HepG2 (cell line): ENCODE measurements around the gene SCARF1. TPM values are rescaled to one million over a fixed set of nuclear protein-coding genes. Genes with fewer than 3 reads are reported as not detected.

Experiments
- ATAC-seq: fragments of 200-7000 bp; cut with Tn5 transposase; 3 replicates; pipeline ENCODE4 v1.9.1; 2020; ENCODE audit warnings: mild to moderate bottlenecking, moderate library complexity
- BruUV-seq: library from RNA; stranded (reverse); fragments of 400-500 nt; replicated peaks from 2 replicates; lab custom pipeline; 2021; lab: Mats Ljungman, UMichigan
- CTCF ChIA-PET: fragments of 300-600 bp; formaldehyde crosslinking; extraction: SDS; loops from one replicate; lab custom pipeline; 2021; ENCODE audit warnings: low total read pairs, inconsistent platforms, low intra/inter-chr PET ratio; lab: Yijun Ruan, JAX
- POLR2A ChIA-PET: fragments of 350-600 bp; sonication (Branson Sonifier 250); formaldehyde crosslinking; loops from one replicate; lab custom pipeline; 2020; ENCODE audit warnings: antibody characterized with exemption, inconsistent platforms; lab: Yijun Ruan, JAX
- DNase-seq: peaks from one replicate; pipeline ENCODE4 v3.0.0-alpha.2; 2015; ENCODE audit warnings: low spot score
- FAIRE-seq: peaks from 3 replicates; lab custom pipeline; 2011; peaks lifted over from hg19 to GRCh38; lab: Jason Lieb, UNC
- H2AFZ ChIP-seq: one replicate; pipeline ENCODE4 v1.6.1; 2011; ENCODE audit warnings: low read length, inconsistent platforms
- H3K27ac ChIP-seq: fragments of 300-600 bp; 3 replicates; pipeline ENCODE4 v1.8.0; 2011; ENCODE audit warnings: mixed run types, mild to moderate bottlenecking, mixed read lengths, low read length, inconsistent platforms; ENCODE audit not compliant: insufficient read depth; ENCODE audit errors: extremely low read length
- H3K27me3 ChIP-seq, 2 experiments: fragments of 200-600 bp in 1 of 2; 2 replicates in 1 of 2; 3 replicates in 1 of 2; pipeline versions ENCODE4 v1.6.0 to v1.8.0; 2011; ENCODE audit warnings: low read length in 2 of 2, mild to moderate bottlenecking in 2 of 2, moderate library complexity in 2 of 2, inconsistent platforms in 1 of 2; ENCODE audit not compliant: insufficient read depth in 2 of 2, control insufficient read depth in 1 of 2
- H3K36me3 ChIP-seq, 2 experiments: fragments of 200-600 bp in 1 of 2; replicated peaks in 1 of 2; 2 replicates in 1 of 2; 3 replicates in 1 of 2; pipeline versions ENCODE4 v1.5.1 to v1.8.0; 2011; ENCODE audit warnings: low read length in 2 of 2, inconsistent platforms in 1 of 2; ENCODE audit not compliant: insufficient read depth in 2 of 2, control insufficient read depth in 1 of 2
- H3K4me1 ChIP-seq: 2 replicates; pipeline ENCODE4 v1.5.1; 2012; ENCODE audit warnings: low read length, inconsistent platforms; ENCODE audit not compliant: insufficient read depth
- H3K4me2 ChIP-seq: 2 replicates; pipeline ENCODE4 v1.6.0; 2011; ENCODE audit warnings: low read depth, low read length, inconsistent platforms
- H3K4me3 ChIP-seq, 3 experiments: fragments of 200-600 bp in 1 of 3; sonication (generic), shearing (Covaris generic) in 1 of 3; replicated peaks in 1 of 3; 2 replicates each; pipeline ENCODE4 v1.5.1; 2011 to 2016; ENCODE audit warnings: low read length in 3 of 3, inconsistent platforms in 2 of 3, low read depth in 2 of 3, mild to moderate bottlenecking in 2 of 3, control low read depth in 1 of 3, mixed read lengths in 1 of 3; ENCODE audit not compliant: insufficient read depth in 1 of 3
- H3K79me2 ChIP-seq: one replicate; pipeline ENCODE4 v1.6.1; 2011; ENCODE audit warnings: low read length, inconsistent platforms; ENCODE audit not compliant: insufficient read depth
- H3K9ac ChIP-seq: 2 replicates; pipeline ENCODE4 v1.6.0; 2011; ENCODE audit warnings: mild to moderate bottlenecking, low read depth, low read length, inconsistent platforms; ENCODE audit not compliant: insufficient read depth
- H3K9me3 ChIP-seq: 2 replicates; pipeline ENCODE4 v1.5.1; 2012; ENCODE audit warnings: mild to moderate bottlenecking, low read length
- H4K20me1 ChIP-seq: 2 replicates; pipeline ENCODE4 v1.6.0; 2011; ENCODE audit warnings: inconsistent platforms, mild to moderate bottlenecking, low read length, moderate library complexity; ENCODE audit not compliant: insufficient read depth
- CENPX ChIP-seq: sonication (generic); formaldehyde crosslinking; IDR thresholded peaks from 2 replicates; pipeline ENCODE4 v1.9.0; 2021; ENCODE audit warnings: mild to moderate bottlenecking, missing genetic modification reagents, moderate library complexity
- CHCHD3 ChIP-seq: sonication (generic); formaldehyde crosslinking; IDR thresholded peaks from 2 replicates; pipeline ENCODE4 v1.8.0; 2022; ENCODE audit warnings: mild to moderate bottlenecking, missing genetic modification reagents, moderate library complexity
- DPF2 ChIP-seq: sonication (generic); formaldehyde crosslinking; IDR thresholded peaks from 2 replicates; pipeline ENCODE4 v1.4.0; 2020; ENCODE audit warnings: mild to moderate bottlenecking, low read depth, missing genetic modification reagents, borderline replicate concordance
- FOXO1 ChIP-seq: sonication (generic); formaldehyde crosslinking; IDR thresholded peaks from 2 replicates; pipeline ENCODE4 v1.4.0; 2020; ENCODE audit warnings: missing genetic modification reagents
- HNF4A ChIP-seq: sonication (generic); formaldehyde crosslinking; IDR thresholded peaks from 2 replicates; pipeline ENCODE4 v1.4.0; 2020; ENCODE audit warnings: missing genetic modification reagents
- HNRNPK ChIP-seq: fragments of 200-400 bp; formaldehyde crosslinking; IDR thresholded peaks from 2 replicates; pipeline ENCODE4 v1.6.1; 2018; ENCODE audit warnings: low read length, low read depth, moderate library complexity, mild to moderate bottlenecking; ENCODE audit not compliant: poor library complexity, severe bottlenecking
- MED1 ChIP-seq: sonication (generic); formaldehyde crosslinking; IDR thresholded peaks from 2 replicates; pipeline ENCODE4 v1.4.0; 2020; ENCODE audit warnings: missing genetic modification reagents
- NFIC ChIP-seq: IDR thresholded peaks from 2 replicates; pipeline ENCODE4 v1.6.1; 2012; ENCODE audit warnings: mild to moderate bottlenecking, low read length, inconsistent platforms
- NFRKB ChIP-seq: fragments of 450-650 bp; IDR thresholded peaks from 2 replicates; pipeline ENCODE4 v1.6.1; 2017
- NRL ChIP-seq: sonication (generic); formaldehyde crosslinking; IDR thresholded peaks from 2 replicates; pipeline ENCODE4 v1.5.0; 2020; ENCODE audit warnings: missing genetic modification reagents, mild to moderate bottlenecking, moderate library complexity, borderline replicate concordance
- PHF21A ChIP-seq: sonication (generic); formaldehyde crosslinking; IDR thresholded peaks from 2 replicates; pipeline ENCODE4 v1.5.0; 2020; ENCODE audit warnings: mild to moderate bottlenecking, missing genetic modification reagents
- THYN1 ChIP-seq: sonication (generic); formaldehyde crosslinking; IDR thresholded peaks from 2 replicates; pipeline ENCODE4 v1.8.1; 2023; ENCODE audit warnings: low read depth, mild to moderate bottlenecking, moderate library complexity, missing genetic modification reagents, borderline replicate concordance
- WIZ ChIP-seq: sonication (generic); formaldehyde crosslinking; IDR thresholded peaks from 2 replicates; pipeline ENCODE4 v1.5.1; 2020; ENCODE audit warnings: mild to moderate bottlenecking, missing genetic modification reagents
- ZNF292 ChIP-seq: sonication (generic); formaldehyde crosslinking; IDR thresholded peaks from 2 replicates; pipeline ENCODE4 v1.8.1; 2022; ENCODE audit warnings: mild to moderate bottlenecking, low read depth, missing genetic modification reagents, borderline replicate concordance
- ZNF563 ChIP-seq: sonication (generic); formaldehyde crosslinking; IDR thresholded peaks from 2 replicates; pipeline ENCODE4 v1.8.0; 2022; ENCODE audit warnings: mild to moderate bottlenecking, moderate library complexity, missing genetic modification reagents
- WGBS: methylation state at CpG from one replicate; pipeline ENCODE4 v1.1.6; 2017; ENCODE audit warnings: low lambda C conversion rate; 5-methylcytosine and 5-hydroxymethylcytosine counted together
- in situ Hi-C: cut with HindIII; loops from 2 replicates; pipeline ENCODE4 v1.10.0; 2017; ENCODE audit warnings: low pct_unique_long_range_greater_than_20kb; ENCODE audit not compliant: extremely low pct_ligation_motif_present
- intact Hi-C: fragments of 100-400 bp; cut with micrococcal nuclease; formaldehyde crosslinking; loops from one replicate; pipeline ENCODE4 v1.10.0; 2022; ENCODE audit not compliant: unreplicated experiment
- polyA plus RNA-seq, 8 experiments: library from polyadenylated mRNA; depleted of rRNA in 3 of 8; stranded (reverse) in 7 of 8; unstranded in 1 of 8; fragments of >200 nt; fragmentation: Illumina TruSeq in 4 of 8; extraction: Trizol in 4 of 8; gene quantifications; 2 replicates each; pipeline versions ENCODE4 v1.2.1 to v1.2.3, GENCODE V29; 2011 to 2016; ENCODE audit warnings: low read depth in 4 of 8, missing spikeins in 1 of 8, mixed read lengths in 1 of 8; ENCODE audit not compliant: insufficient read depth in 1 of 8
- total RNA-seq, 5 experiments: library from RNA; depleted of rRNA; stranded (reverse); fragments of >200 nt; fragmentation: Illumina TruSeq; extraction: Trizol; gene quantifications; 2 replicates each; pipeline ENCODE4 v1.2.3, GENCODE V29; 2016; ENCODE audit warnings: low read depth in 1 of 5
- TF ChIP-seq, protein P1 (sequence below): sonication (generic); formaldehyde crosslinking; IDR thresholded peaks from 2 replicates; pipeline ENCODE4 v1.9.0; 2021; ENCODE audit warnings: missing genetic modification reagents, mild to moderate bottlenecking, borderline replicate concordance
- TF ChIP-seq, protein P2 (sequence below): sonication (generic); formaldehyde crosslinking; IDR thresholded peaks from 2 replicates; pipeline ENCODE4 v1.5.0; 2020; ENCODE audit warnings: mild to moderate bottlenecking, missing genetic modification reagents
- TF ChIP-seq, protein P3 (sequence below): conservative IDR thresholded peaks from 2 replicates; pipeline ENCODE4 v1.6.1; 2018; ENCODE audit warnings: missing genetic modification reagents

The SCARF1 gene
- total and polyA plus RNA-seq, 2 of the 13 experiments (the other 11 are each of a cell fraction or from before 2014, with no cell fraction given) = 0.24 to 0.71 TPM

DNA sequence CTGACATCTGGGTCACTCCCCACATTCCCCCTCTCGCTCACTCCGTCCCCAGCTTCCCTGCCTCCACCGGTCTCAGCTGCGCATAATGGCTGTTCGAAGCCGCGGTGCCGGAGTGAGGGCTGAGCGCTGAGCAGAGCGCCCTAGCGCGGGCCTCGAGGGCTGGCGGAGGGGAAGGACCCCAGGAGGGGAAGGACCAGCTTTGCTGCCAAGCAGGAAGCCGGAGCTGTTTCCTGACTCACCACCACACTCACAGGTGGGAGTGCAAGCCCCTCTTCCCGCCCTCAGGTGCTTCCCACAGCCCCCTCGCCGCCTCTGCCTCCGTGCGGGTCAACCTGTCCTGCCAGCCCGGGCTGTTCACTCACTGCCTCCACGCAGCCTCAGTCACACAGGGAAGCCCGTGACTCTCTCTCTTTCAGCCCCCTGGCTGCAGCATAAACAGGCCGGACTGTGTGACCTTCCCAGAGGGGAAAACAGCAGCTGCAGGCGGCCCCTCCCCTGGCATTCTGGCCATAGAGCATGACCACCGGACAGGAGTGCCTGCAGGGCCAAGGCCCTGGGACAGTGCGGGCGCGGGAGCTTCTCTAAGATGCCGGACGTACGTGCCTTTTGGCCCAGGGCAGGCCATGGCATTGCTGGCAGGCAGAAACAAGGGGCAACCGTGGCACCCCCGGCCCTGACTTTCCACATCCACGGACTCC is 40.6 kb downstream of the SCARF1 start:
- peak; percentile 35 for DNase-seq
- ChIA-PET CTCF (no interaction called here), POLR2A (no interaction called here)
- no peaks in the 10 kb centered on the region for H3K79me2 ChIP-seq
- in situ Hi-C loops (no loop called here), intact Hi-C loops (no loop called here)
- H3K9me3 ChIP-seq = peaks cover 7% of the 10 kb centered on the region; the same call in 1 of the 2 replicates
- no TSS peak for BruUV-seq
- H4K20me1 ChIP-seq = no peaks in the 10 kb centered on the region
- H3K4me2 ChIP-seq = no peak overlapping the region
- peak overlapping the region; percentile 52 for H3K27ac ChIP-seq
- FAIRE-seq = no peak
- H3K4me3 ChIP-seq = no peak overlapping the region
- 85% methylated on average over 21 of the region's 35 CpGs for WGBS
- no peak overlapping the region for H2AFZ ChIP-seq
- peaks cover 76% of the 10 kb centered on the region for H3K4me1 ChIP-seq
- no peaks in the 10 kb centered on the region; a peak in 2 of 5 replicates for H3K36me3 ChIP-seq
- peak; percentile 57 for ATAC-seq
- H3K9ac ChIP-seq = no peak overlapping the region
- no peaks in the 10 kb centered on the region for H3K27me3 ChIP-seq
- TF ChIP-seq ZNF563 (CRISPR knock-in tag) (no peak), ZNF292 (CRISPR knock-in tag) (0 out of 2 replicates have a peak, but pooled peaks have one; percentile 14), MED1 (CRISPR knock-in tag) (peak; percentile 58; the same call in 1 of the 2 replicates), NRL (CRISPR knock-in tag) (no peak), NFRKB (no peak), THYN1 (CRISPR knock-in tag) (no peak), PHF21A (peak; percentile 33; the same call in 1 of the 2 replicates), NFIC (no peak), CHCHD3 (no peak), FOXO1 (CRISPR knock-in tag) (peak; percentile 60; the same call in 1 of the 2 replicates), DPF2 (CRISPR knock-in tag) (no peak), CENPX (CRISPR knock-in tag) (no peak), WIZ (CRISPR knock-in tag) (no peak), HNF4A (no peak; the same call in 1 of the 2 replicates), HNRNPK (no peak)
- TF ChIP-seq, protein P1, sequence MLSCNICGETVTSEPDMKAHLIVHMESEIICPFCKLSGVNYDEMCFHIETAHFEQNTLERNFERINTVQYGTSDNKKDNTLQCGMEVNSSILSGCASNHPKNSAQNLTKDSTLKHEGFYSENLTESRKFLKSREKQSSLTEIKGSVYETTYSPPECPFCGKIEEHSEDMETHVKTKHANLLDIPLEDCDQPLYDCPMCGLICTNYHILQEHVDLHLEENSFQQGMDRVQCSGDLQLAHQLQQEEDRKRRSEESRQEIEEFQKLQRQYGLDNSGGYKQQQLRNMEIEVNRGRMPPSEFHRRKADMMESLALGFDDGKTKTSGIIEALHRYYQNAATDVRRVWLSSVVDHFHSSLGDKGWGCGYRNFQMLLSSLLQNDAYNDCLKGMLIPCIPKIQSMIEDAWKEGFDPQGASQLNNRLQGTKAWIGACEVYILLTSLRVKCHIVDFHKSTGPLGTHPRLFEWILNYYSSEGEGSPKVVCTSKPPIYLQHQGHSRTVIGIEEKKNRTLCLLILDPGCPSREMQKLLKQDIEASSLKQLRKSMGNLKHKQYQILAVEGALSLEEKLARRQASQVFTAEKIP (CRISPR knock-in tag) = no peak
- TF ChIP-seq, protein P2, sequence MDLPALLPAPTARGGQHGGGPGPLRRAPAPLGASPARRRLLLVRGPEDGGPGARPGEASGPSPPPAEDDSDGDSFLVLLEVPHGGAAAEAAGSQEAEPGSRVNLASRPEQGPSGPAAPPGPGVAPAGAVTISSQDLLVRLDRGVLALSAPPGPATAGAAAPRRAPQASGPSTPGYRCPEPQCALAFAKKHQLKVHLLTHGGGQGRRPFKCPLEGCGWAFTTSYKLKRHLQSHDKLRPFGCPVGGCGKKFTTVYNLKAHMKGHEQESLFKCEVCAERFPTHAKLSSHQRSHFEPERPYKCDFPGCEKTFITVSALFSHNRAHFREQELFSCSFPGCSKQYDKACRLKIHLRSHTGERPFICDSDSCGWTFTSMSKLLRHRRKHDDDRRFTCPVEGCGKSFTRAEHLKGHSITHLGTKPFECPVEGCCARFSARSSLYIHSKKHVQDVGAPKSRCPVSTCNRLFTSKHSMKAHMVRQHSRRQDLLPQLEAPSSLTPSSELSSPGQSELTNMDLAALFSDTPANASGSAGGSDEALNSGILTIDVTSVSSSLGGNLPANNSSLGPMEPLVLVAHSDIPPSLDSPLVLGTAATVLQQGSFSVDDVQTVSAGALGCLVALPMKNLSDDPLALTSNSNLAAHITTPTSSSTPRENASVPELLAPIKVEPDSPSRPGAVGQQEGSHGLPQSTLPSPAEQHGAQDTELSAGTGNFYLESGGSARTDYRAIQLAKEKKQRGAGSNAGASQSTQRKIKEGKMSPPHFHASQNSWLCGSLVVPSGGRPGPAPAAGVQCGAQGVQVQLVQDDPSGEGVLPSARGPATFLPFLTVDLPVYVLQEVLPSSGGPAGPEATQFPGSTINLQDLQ (CRISPR knock-in tag) = no peak
- TF ChIP-seq, protein P3, sequence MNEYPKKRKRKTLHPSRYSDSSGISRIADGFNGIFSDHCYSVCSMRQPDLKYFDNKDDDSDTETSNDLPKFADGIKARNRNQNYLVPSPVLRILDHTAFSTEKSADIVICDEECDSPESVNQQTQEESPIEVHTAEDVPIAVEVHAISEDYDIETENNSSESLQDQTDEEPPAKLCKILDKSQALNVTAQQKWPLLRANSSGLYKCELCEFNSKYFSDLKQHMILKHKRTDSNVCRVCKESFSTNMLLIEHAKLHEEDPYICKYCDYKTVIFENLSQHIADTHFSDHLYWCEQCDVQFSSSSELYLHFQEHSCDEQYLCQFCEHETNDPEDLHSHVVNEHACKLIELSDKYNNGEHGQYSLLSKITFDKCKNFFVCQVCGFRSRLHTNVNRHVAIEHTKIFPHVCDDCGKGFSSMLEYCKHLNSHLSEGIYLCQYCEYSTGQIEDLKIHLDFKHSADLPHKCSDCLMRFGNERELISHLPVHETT (CRISPR knock-in tag) = no peak
